Measurements from ENCODE around the gene NPAS3.

NPAS3 gene

DNA sequence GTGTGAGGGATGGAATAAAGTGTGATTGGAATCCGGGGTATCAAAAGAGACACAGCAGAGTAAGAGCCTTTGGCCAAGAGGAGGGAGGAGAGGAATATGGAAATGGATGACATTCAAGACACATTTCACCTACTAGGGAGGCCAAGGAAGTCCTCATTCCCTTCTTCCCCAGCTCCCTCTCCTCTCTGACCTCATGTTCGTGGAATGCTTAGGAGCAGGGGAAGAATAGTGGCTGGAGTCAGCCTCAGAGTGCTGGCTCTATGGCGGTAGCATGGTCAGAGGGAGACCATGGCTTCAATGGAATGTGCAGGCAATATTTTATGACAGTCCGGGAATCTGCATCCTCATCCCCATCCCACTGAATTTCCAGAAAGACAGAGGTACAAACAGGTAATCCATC, 815.6 kb downstream of the NPAS3 start:
- DNase-seq (ENCODE audit: low read depth in 2 of 2), result no peak

GRCh38 chr14:33755358-33755757, 816.7 kb downstream of the NPAS3 start:
- no peak for DNase-seq (ENCODE audit: low read depth in 2 of 2)

DNA sequence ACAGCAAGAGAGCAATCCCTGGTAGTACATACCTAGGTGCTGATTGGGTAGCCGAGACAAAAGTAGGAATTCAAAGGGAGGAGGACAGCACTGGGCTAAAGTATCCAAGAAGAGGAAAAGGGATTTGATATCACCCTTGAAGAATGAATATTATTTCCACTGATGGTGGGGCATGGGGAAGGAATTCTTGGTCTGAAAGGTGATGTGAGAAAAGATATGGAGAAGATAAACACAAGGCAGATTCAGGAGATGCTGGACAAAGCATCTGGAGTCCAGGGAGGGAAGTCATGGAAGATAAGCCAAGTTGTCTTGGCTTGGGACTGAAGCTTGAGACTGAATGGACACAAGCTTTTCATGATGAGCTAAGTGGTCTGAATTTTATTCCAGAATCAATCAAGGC, 818.2 kb downstream of the NPAS3 start:
- DNase-seq (ENCODE audit: low read depth in 2 of 2), result no peak

- no peak for DNase-seq (ENCODE audit: low read depth in 2 of 2)
These were observed 819.9 kb downstream of the NPAS3 start for GRCh38 chr14:33758547-33758946.

DNA sequence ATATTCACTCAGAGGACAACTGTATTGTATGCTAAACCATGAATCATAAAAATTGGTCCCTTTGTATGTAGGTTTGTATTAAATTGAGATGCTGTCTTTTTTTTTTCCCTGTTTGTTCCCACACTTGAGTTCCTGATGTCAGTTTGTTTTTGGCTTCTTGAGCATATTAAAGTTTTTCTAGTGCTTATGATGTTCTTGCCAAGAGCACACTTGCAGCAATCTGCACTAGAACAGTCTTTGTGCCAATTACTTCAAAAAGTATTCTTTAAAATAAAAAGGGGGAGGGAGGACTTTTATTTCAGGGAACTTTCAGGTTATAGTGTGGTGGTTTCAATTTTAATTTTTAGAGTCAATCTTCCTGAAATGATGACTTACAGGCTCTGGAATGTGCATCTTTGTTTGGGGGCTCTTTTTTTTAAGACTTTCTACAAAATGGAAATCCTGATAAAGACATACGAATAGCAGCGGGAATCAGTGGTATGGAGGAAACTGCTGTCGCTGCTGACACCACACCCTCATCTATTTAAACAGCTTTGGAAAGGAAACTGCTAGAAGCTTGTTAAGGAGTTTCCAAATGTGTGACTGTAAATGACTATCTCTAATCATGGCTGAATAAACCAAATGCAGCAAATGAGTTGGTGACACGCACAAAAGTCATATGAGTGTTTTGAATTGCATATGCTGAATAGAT, 823.6 kb downstream of the NPAS3 start:
- DNase-seq (ENCODE audit: low read depth in 2 of 2), result no peak

GRCh38 chr14:33764876-33765650, 826.4 kb downstream of the NPAS3 start:
- no peak for DNase-seq (ENCODE audit: low read depth in 2 of 2)

GRCh38 chr14:33767586-33768457, 829.1 kb downstream of the NPAS3 start:
- no peak for DNase-seq (ENCODE audit: low read depth in 2 of 2)

GRCh38 chr14:33768458-33768830, 829.8 kb downstream of the NPAS3 start:
- no peak for DNase-seq (ENCODE audit: low read depth in 2 of 2)

GRCh38 chr14:33773205-33774030, 834.7 kb downstream of the NPAS3 start:
- DNase-seq (ENCODE audit: low read depth in 2 of 2), result no peak

DNA sequence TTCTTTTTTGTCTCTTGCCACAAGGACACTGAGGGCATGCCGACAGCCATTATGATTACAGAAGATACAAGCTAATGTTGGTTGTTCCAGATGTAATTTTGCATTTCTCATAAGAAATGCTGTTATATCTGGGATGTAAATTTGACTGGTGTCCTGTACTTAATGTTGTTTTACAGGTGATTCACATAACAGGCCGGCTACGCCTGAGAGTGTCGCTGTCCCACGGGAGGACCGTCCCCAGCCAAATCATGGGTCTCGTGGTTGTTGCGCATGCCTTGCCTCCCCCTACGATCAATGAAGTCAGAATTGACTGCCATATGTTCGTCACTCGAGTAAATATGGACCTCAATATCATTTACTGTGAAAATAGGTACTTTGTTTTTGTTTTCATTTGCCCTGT, 835.5 kb downstream of the NPAS3 start:
- no peak for DNase-seq (ENCODE audit: low read depth in 2 of 2)

DNA sequence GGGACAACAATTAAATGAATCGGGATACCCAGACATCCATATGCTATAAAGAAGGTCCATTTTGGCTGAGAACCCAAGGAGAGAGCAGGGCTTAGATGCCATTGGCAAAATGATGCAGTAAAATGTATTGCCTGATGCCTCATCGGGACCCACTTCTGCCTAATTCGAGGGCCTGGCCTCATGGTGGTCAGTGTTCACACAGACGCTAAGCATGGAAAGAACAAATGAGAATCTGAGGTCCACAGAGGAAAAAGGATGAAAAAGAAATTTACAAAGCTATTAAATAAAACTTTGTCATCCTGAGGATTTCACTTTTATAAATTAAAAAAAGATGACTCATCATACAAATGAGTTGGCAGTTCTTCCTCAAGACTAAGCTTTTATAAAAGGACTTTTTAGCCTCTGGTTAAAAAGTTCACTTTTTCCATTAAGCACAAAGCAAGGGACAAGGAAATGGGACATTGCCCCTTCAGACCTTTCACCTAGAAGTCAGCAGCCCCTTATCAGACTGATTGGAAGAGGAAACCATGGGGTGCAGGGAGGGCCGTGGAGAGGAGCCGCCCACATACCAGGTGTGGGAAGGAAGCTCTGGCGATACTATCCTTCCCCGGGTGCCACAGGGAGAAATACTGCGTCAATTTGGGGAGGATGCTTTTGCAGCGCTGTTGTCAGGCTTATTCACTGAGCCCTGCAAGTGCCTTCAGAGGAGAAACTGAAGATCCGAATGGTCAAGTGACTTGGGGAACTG, 836.2 kb downstream of the NPAS3 start:
- DNase-seq (ENCODE audit: low read depth in 2 of 2), result no peak

DNA sequence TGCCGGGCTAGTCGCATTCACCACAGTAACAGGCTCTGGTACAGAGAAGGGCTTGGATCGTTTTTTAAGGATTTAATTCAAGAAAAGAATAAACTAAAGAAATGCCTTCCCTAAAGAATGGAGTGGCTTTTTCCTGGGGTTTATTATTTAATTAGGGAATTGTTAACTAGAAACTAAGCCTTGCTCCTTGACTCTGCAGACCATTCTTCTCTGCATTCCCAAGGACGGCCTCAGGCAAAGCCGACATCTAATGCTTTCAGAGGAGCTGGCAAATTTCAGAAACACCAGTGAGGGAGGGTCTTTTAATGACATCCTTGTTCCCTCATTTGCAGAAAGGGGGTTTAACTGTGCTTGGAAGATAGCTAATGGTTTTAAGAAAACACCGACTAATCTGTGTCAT, 838.2 kb downstream of the NPAS3 start:
- no peak for DNase-seq (ENCODE audit: low read depth in 2 of 2)

DNA sequence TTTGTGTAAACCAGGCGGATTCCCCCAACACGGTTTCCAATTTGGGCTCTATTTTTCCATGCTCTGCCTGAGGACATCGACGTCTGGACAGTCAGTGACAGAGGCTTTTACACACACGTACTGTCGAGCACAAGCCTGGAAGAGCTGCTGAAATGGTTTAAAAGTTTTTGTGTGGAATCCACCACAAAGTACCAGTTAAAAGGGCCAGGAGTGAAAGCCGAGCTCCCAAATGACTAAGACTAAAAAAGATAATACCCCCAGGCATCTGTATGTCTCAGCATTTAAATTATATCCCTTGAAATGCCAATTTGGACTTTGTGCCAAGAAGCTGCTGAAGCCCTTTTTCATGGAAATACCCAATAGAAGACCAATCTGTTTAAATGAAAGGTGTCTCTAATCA, 839.0 kb downstream of the NPAS3 start:
- no peak for DNase-seq (ENCODE audit: low read depth in 2 of 2)

DNA sequence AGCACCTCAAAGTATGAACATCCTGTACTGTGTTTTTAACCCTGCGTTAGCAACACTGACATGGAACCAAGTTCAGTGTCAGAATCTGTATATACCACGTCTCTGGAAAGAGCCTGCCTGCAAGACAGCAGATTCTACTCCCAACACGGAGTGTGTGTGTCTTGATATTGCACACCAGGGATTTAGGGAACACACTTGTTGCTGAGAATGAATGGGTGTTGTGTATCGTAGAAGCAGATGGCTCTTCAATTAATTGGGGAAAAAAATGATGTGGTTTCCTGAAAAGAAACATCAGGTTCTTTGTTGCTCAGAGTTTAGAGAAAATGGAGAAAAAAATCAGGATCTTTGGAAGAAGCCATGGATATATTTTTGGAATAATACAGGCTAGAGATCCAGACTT, 841.4 kb downstream of the NPAS3 start:
- no peak for DNase-seq (ENCODE audit: low read depth in 2 of 2)

- DNase-seq (ENCODE audit: low read depth in 2 of 2), result no peak
These were observed 842.6 kb downstream of the NPAS3 start for GRCh38 chr14:33781236-33781635.

- DNase-seq (ENCODE audit: low read depth in 2 of 2), result no peak
These were observed 844.2 kb downstream of the NPAS3 start for GRCh38 chr14:33782923-33783322.

DNA sequence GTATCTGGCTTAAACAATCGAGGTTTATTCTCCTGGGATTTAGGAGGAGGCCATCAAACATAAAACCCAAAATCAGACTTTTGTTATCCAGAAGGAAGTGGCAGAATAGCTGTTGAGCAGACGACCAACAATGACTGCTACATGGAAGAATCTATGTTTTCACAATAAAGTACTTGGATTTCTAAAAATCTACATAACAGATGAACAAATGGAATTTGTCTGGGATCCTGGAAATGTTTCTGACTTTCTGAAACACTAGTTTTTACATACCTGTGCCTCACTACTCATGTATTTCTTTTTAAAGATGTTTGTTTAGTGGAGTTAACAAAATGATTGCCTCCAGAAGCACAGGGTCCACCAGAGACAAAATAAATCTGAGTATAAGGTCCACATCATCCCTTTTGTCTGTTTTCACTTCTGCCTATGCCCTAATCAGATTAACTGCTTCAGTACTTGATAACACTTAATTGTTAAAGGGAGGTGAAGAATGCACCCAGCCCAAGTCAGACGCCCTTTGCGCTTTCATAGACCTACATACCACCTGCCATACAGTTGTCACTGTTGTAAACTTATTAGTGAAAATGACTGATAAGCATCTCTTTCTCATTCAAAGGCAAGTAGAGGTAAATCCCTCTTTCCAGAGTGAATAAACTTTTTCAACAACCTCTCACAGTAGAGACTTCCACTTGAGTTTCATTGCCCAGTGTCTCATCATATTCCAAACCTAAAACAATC, 847.6 kb downstream of the NPAS3 start:
- DNase-seq (ENCODE audit: low read depth in 2 of 2), result no peak

- no peak for DNase-seq (ENCODE audit: low read depth in 2 of 2)
These were observed 849.5 kb downstream of the NPAS3 start for GRCh38 chr14:33788161-33788560.

DNA sequence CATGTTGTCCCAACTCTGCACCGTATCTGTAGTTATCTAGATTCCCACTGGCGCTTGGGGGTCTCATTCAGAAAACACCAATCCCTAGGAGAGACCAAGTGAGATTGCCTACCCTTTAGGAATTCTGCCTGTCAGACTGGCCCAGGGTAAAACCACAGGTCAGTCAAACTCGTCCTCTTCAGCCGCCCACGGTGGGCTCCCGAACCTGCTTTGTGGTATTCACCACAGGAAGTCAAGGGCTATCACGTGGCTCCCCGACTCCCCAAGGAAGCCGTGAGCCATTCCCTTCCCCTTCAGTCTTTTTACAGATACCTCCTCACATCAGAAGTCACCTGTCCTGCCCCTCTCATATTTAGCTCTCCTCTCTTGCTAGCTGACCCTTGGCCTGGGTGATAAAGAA, 852.3 kb downstream of the NPAS3 start:
- no peak for DNase-seq (ENCODE audit: low read depth in 2 of 2)

DNA sequence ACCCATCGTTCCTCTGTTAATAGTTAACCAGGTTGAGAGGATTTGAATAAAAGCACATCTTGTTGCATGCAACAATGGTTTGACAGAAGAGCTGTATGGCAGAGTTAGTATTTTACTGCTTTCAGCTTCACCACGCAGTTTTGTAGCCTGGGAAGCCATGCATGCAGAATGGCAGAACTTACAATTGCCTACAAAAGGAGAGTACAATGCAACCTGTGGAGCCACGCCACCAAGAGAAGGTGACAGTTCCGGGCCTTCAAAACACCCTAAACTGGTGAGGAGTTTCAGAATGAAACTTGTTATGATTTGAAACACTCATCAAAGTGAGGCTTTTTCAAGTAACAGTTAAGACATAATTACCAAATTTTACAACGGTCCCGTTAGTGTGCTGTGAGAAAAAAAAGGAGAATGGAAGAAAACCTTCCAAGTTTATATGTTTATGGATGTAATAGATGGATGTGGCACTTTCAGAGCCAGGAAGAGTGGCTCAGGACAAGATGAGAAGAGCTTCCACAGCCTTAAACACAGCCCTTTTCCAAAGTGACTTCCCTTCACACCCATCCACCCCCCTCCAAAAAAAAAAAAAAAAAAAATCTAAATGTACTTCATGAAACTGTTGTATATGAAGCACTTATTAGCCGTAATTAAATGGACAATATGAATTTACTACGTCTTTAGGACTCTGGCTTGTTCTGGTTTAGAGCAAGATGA, 853.5 kb downstream of the NPAS3 start:
- no peak for DNase-seq (ENCODE audit: low read depth in 2 of 2)
